Hepatic stellate cell (primary cell): Measurements from ENCODE around the gene DEPDC7.

Experiments used
- DNase-seq: peaks from one replicate; pipeline ENCODE4 v3.0.0; 2011; ENCODE audit warnings: low spot score

The DEPDC7 gene

DNA sequence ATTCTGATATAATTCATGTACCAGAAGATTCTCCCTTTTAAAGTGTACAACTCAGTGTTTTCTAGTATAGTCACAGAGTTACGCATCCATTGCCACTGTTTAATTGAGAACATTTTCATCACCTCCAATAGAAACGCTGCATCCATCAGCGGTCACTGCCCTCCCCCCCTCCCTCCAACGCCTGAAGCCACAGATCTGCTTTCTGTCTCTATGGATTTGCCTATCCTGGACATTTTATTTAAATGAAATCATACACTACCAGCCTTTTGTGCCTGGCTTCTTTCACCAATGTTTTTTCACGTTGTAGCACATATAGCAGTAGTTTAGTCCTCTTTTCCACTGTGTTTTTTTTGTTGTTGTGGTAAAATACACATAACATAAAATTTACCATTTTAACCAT, 46.5 kb downstream of the DEPDC7 start:
- no peak for DNase-seq

DNA sequence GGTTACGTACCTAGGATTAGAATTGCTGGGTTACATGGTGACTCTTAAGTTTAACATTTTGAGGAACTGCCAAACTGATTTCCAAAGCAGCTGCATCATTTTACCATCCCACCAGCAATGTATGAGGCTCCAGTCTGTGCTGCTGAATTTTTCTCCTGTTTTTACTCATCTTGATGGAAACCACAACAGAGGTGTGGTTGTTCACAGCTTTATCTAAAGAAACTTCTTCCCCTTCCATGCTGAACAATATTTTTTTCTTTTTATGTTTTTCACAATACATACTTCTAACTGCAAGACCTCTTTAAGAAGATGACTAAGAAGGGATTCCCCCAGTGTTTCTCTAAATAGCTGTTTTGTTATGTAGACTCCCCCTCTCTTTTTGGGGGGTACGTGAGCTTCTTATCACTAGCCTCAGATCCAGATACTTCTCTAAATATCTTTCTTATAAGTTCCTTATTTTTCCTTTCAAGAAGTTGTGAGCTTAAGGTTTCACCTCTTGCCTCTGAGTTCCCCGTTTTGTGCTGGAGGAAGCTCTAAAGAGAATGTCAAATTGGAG, 47.7 kb downstream of the DEPDC7 start:
- DNase-seq, result no peak

GRCh38 chr11:33064033-33064825, 48.6 kb downstream of the DEPDC7 start:
- DNase-seq, result no peak

DNA sequence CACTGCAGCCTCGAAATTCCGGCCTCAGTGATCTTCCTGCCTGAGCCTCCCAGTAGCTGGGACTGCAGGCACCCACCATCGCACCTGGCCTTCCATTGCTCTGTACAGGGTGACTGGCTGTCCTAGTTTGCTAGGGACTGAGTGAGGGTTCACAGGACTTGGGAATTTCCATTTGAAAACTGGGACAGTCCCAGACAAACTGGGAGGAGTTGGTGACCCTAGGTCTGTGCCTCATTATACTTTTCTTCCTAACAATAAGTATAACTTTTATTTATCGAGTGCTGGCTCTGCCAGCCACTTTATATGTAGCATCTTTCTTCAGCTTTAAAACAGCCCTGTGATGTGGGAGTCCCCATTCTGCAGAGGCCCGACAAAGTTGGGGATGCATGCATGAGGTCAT, 49.2 kb downstream of the DEPDC7 start:
- no peak for DNase-seq

- DNase-seq, result peak; percentile 44
Measured at GRCh38 chr11:33065445-33066178, 49.9 kb downstream of the DEPDC7 start.

DNA sequence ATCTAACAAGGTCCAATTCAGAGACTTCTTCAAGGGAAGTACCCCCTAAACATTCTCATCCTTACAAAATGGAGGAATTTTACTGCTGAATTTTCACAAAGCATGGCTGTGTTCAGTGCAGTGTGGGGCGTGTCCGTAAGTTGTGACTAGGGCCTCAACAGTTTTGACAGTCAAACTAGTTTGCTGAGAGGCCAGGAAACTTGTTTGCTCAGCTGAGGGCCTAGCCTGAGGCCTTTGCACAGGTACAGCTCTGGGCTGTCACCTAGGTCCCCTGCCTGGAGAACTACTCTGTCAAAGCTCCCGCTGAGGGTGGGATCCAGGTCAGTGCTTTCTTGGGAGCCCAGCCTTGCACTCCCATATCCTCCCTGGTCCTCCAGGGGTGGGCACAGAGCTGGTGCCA, 51.6 kb downstream of the DEPDC7 start:
- no peak for DNase-seq

DNA sequence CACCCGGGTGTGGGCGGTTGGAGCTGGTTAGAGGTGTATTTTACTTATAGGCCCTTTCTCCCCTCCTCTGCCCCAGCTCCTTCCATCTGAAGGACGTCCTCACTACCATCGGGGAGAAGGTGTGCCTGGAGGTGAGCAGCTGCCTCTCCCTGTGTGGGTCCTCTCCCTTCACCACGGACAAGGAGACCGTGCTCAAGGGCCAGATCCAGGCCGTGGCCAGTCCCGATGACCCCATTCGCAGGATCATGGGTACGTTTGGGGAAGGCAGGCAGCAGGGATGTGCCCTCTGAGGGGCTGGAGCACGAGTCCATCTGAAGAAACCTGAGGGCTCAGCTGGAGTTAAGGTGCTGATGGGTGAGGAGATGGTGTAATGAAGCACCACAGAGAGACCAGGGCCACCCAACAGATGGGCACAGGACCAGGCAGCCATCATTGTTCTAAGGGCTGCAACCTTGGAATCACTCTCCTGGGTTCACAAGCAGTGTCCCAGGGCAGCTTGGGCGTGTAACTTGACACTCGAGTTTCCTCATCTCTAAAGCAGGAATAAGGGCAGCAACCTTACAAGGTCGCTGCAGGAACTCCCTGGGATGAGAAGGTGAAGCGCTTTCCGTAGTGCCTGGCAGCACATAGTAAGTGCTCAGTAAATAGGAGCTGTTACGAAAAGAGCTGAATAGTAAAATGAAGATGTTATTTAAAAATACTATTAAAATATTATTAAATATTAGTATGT, 53.1 kb downstream of the DEPDC7 start:
- DNase-seq, result no peak

DNA sequence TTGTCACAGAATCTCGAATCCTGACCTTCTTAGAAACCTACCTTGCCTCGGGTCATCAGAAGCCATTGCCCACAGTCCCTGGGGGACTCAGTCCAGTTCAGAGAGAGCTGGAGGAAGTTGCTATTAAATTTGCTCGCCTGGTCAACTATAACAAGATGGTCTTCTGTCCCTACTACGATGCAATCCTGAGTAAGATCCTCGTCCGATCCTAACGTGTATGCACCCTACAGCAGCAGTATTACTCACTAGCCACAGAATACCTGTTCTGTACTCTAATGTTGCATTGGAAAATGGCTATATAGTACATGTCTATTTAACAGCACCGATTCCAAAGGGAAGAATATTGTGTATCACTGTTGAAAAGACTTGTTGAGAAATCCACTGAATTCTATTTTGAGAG, 56.8 kb downstream of the DEPDC7 start:
- no peak for DNase-seq
